Nephron progenitor cell (in vitro differentiated cells): ENCODE results near the gene KRCC1.

Experiments
- DNase-seq: peaks from one replicate; pipeline ENCODE4 v3.0.0; 2021
- H3K27ac Mint-ChIP-seq: 2 replicates; pipeline ENCODE4 v1.8.0; 2021; ENCODE audit warnings: mild to moderate bottlenecking, moderate library complexity, mixed read lengths
- H3K27me3 Mint-ChIP-seq: 2 replicates; pipeline ENCODE4 v1.8.0; 2021; ENCODE audit warnings: mild to moderate bottlenecking, low read depth, mixed read lengths; ENCODE audit not compliant: poor library complexity
- H3K36me3 Mint-ChIP-seq: 2 replicates; pipeline ENCODE4 v1.8.0; 2021; ENCODE audit warnings: low read depth, mixed read lengths
- H3K4me1 Mint-ChIP-seq: 2 replicates; pipeline ENCODE4 v1.8.0; 2021; ENCODE audit warnings: mixed read lengths
- H3K4me3 Mint-ChIP-seq: 2 replicates; pipeline ENCODE4 v1.8.0; 2021; ENCODE audit warnings: mild to moderate bottlenecking, moderate library complexity, mixed read lengths
- H3K9me3 Mint-ChIP-seq: 2 replicates; pipeline ENCODE4 v1.8.0; 2021; ENCODE audit warnings: mild to moderate bottlenecking, moderate library complexity, mixed read lengths
- TF ChIP-seq, protein P1 (sequence below): fragments of 200-600 bp; sonication (generic); IDR thresholded peaks from 2 replicates; pipeline ENCODE4 v1.5.0; 2021; ENCODE audit warnings: antibody characterized with exemption

KRCC1 gene

DNA sequence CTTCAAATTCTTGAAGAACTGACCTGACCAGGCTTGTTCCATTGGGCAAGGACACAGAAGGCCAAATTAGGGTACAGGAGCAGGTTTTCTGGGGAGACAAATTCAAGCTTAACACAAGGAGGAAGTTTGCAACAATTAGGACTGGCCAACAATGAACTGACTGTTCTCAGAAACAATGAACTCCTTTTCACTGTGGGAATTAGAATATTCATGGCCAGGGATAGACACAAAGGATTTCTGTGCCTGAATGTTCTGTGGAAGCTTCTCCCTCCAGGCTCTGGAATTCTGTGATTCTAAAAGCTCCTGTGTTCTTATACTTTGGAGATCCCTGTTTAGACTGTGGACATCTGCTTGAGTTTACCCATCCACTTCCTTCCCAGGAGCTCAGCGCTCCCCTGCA, 27.2 kb upstream of the KRCC1 start:
- Mint-ChIP-seq H3K4me3 (no peak overlapping the region), H3K27me3 (peaks cover 3% of the 10 kb centered on the region), H3K27ac (no peak overlapping the region)

DNA sequence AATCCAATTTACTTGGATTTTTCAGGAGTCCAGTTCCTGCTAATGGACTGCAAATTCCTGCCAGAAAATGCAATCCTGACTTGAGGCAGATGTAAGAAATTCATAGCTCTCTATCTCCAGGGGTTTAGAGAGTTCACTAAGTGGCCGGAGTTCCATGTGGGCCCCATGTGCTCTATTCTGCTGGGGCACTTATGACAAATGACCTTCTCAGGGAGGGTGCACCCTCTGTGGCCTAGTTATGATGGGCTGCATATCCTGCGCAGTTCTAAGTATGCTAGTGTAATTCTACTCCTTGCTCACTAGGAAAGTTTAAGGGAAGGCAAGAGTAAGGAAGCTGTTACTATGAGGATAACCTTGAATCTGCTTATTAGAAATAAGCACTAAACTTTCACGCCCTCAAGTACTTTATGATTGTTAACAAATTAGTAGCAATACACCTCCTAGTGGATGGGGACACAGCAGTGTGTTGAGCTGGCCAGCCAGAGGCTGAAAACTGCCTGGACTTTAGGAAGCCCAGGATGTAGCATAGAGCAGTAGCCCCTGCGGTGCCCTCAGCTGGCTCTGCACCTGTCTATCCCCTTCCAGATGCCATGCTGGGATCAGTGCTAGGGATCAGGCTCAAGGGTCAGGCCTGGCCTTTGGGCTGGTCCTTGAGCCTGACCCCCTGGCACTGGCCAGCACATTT, 26.5 kb upstream of the KRCC1 start:
- Mint-ChIP-seq H3K36me3 (no peaks in the 10 kb centered on the region), H3K27ac (no peak overlapping the region), H3K9me3 (no peaks in the 10 kb centered on the region), H3K27me3 (peaks cover 3% of the 10 kb centered on the region), H3K4me1 (no peaks in the 10 kb centered on the region), H3K4me3 (no peak overlapping the region)
- TF ChIP-seq, protein P1, sequence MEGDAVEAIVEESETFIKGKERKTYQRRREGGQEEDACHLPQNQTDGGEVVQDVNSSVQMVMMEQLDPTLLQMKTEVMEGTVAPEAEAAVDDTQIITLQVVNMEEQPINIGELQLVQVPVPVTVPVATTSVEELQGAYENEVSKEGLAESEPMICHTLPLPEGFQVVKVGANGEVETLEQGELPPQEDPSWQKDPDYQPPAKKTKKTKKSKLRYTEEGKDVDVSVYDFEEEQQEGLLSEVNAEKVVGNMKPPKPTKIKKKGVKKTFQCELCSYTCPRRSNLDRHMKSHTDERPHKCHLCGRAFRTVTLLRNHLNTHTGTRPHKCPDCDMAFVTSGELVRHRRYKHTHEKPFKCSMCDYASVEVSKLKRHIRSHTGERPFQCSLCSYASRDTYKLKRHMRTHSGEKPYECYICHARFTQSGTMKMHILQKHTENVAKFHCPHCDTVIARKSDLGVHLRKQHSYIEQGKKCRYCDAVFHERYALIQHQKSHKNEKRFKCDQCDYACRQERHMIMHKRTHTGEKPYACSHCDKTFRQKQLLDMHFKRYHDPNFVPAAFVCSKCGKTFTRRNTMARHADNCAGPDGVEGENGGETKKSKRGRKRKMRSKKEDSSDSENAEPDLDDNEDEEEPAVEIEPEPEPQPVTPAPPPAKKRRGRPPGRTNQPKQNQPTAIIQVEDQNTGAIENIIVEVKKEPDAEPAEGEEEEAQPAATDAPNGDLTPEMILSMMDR: no peak
- DNase-seq: no peak

More for the DNA sequence above, 27.2 kb upstream of the KRCC1 start:
- TF ChIP-seq, protein P1: no peak
- Mint-ChIP-seq H3K36me3 (no peaks in the 10 kb centered on the region), H3K9me3 (no peaks in the 10 kb centered on the region), H3K4me1 (no peaks in the 10 kb centered on the region)
- no peak for DNase-seq

DNA sequence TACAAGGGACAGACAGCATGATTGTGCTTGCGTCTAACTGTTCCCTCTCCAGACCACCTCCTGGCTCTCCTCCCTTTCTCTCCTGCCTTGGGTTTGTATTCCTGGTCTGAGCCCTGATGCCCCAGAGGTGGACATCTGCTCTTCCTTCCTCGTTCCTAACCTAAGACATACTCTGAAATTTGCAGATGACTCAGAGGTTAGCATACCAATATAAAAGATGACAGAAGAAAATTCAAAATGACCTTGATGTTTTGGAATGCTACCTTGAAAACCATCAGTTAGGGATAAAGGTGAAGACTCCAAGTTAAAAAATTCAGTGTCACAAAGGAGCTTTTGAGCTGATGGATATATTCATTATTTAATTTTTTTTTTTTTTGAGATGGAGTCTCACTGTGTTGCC, 25.0 kb upstream of the KRCC1 start:
- Mint-ChIP-seq H3K27ac (no peak overlapping the region), H3K9me3 (no peaks in the 10 kb centered on the region), H3K27me3 (peaks cover 11% of the 10 kb centered on the region), H3K36me3 (no peaks in the 10 kb centered on the region), H3K4me1 (no peaks in the 10 kb centered on the region), H3K4me3 (no peak overlapping the region)
- TF ChIP-seq, protein P1: no peak
- DNase-seq: no peak

DNA sequence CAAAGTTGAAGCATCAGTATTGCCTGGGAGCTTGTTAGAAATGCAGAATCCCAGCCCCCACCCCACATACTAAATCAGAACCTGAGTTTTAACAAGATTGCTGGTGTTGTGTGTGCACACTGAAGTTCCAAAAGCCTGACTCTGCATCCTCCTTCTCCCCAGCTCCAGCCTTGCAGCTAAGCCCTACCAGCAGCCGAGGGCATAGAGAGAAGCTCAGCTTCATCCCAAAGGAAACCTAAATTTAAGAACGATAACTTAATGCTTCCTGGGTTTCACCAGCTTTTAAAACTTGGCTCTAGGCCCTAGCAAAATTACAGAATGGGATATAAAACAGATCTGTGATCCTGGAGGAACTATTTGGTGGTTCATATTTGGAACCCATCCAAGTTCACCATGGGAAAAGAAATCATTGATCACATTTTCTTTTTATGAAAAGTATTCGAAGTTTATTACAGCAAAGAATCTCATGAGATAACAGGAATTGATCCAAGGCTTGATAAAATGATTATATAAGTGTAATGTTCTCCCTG, 23.1 kb upstream of the KRCC1 start:
- Mint-ChIP-seq H3K4me3 (no peak overlapping the region), H3K27ac (no peak overlapping the region), H3K9me3 (peaks cover 8% of the 10 kb centered on the region), H3K27me3 (peaks cover 11% of the 10 kb centered on the region), H3K4me1 (no peaks in the 10 kb centered on the region), H3K36me3 (no peaks in the 10 kb centered on the region)
- TF ChIP-seq, protein P1: no peak
- DNase-seq: no peak

DNA sequence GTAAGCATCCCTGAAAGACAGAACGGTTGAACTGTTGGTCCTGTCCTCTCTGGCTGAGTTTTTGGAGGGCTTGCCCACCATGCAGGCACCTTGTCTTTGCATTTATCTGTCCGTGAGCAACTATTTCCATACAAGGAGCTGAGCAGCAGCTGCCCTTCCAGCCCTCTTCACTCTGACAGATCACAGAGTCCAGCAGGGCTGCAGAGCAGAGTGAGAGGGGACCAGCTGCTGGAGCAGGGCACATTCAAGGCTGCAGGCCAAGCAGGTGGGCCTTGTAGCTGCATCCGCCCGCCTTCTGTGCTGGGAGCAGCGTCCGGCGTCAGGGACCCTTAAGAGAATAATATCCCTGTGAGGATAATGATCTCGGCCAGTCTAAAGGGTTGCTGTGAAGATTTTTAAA, 21.5 kb upstream of the KRCC1 start:
- Mint-ChIP-seq H3K4me1 (no peaks in the 10 kb centered on the region), H3K4me3 (no peak overlapping the region), H3K36me3 (no peaks in the 10 kb centered on the region), H3K27me3 (peaks cover 8% of the 10 kb centered on the region), H3K9me3 (peaks cover 16% of the 10 kb centered on the region), H3K27ac (no peak overlapping the region)
- TF ChIP-seq, protein P1: no peak
- DNase-seq: no peak

DNA sequence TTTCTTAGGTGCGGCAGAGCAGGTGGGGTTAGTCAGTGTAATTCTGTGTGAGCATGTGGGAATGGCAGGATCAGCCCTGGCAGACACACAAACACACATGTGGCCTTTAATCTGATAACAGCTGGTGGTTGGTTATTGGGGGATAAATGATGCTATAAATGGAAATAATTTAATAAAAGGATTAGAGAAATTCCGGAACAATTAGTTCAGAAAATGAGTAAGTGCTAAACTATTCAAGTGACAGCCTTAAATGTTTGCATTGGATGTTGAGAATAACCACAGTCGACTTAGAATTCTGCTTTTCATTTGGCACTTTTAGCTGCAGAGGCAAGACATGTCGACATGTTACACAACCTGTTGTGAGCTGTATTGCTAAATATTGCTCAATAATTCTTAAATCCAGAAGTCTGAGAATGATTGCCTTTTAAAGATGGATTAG, 19.3 kb upstream of the KRCC1 start:
- Mint-ChIP-seq H3K4me1 (peaks cover 7% of the 10 kb centered on the region), H3K36me3 (no peaks in the 10 kb centered on the region), H3K27me3 (peaks cover 8% of the 10 kb centered on the region), H3K4me3 (no peak overlapping the region), H3K9me3 (peaks cover 16% of the 10 kb centered on the region), H3K27ac (no peak overlapping the region)
- TF ChIP-seq, protein P1: no peak
- DNase-seq: no peak
